ENCODE data around the gene SNTG2.

SNTG2 gene

DNA sequence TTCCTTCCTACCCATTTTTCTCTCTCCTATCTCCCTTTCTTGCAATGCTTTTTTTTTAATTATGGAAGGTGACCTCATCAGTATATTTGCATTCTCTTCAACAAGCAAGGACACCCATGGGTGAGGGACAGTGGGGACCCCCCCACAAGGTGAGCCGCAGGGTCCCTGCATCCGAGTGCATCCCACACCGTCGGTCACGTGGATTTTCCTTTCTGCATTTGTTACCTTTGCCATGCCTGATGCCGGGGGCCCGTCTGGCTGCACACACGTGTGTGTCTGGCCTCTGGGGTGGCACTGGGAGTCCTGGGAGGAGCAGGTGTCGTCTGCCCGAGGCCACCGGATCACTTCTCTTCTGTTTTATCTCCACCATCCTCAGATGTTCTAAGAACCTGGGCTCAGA is 30.1 kb upstream of the SNTG2 start:
- TF ChIP-seq, protein P1, sequence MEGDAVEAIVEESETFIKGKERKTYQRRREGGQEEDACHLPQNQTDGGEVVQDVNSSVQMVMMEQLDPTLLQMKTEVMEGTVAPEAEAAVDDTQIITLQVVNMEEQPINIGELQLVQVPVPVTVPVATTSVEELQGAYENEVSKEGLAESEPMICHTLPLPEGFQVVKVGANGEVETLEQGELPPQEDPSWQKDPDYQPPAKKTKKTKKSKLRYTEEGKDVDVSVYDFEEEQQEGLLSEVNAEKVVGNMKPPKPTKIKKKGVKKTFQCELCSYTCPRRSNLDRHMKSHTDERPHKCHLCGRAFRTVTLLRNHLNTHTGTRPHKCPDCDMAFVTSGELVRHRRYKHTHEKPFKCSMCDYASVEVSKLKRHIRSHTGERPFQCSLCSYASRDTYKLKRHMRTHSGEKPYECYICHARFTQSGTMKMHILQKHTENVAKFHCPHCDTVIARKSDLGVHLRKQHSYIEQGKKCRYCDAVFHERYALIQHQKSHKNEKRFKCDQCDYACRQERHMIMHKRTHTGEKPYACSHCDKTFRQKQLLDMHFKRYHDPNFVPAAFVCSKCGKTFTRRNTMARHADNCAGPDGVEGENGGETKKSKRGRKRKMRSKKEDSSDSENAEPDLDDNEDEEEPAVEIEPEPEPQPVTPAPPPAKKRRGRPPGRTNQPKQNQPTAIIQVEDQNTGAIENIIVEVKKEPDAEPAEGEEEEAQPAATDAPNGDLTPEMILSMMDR (IDR thresholded peaks at IDR 0.05; ENCODE audit: control insufficient read depth, extremely low read depth, insufficient read depth), result no peak

DNA sequence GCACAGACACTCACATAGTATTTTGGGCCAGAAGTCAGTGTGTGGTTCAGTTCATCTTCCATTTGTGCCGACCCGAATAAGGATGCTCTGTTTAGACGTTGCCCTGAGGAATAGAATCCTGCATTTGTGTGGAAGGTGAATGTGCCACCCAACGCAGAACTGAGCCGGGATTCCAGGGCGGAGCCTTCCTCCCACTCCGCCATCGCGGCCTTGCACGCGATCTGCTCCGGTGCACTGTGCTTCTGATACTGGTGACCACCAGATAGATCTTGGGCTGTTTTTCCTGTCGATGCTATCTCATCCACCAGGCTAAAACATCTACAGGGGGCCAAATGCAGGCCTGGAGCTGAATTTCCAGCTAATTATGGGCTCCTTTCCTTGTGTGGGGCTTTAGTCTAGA is 29.6 kb upstream of the SNTG2 start:
- TF ChIP-seq, protein P1 (IDR thresholded peaks at IDR 0.05; ENCODE audit: control insufficient read depth, extremely low read depth, insufficient read depth), result no peak
- no peak for DNase-seq (ENCODE audit: low read depth)
- no peak overlapping the region for H3K4me3 ChIP-seq (ENCODE audit: low read depth, low read length)

More for the DNA sequence above, 30.1 kb upstream of the SNTG2 start:
- no peak overlapping the region for H3K4me3 ChIP-seq (ENCODE audit: low read depth, low read length)
- DNase-seq (ENCODE audit: low read depth), result no peak

DNA sequence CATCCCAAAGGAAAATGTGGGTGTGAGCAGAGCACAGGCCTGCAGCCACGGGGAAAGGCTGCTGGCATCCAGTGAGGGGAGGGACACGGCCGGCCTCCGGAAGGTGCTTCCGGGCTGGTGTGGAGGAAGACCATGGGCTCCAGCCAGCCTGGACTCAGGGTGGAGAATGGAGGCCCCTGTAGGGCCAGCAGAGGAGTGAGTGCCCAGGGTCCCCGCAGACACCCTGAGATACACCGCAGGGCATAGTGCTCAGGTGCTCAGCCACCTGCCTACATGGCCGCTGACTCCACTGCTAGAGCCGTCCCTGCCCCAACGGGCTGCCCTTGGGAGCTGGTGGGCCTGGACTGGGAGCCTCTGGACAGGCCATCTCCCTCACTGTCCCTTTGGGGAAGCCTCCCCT is 28.5 kb upstream of the SNTG2 start:
- TF ChIP-seq, protein P1 (IDR thresholded peaks at IDR 0.05; ENCODE audit: control insufficient read depth, extremely low read depth, insufficient read depth), result no peak
- DNase-seq (ENCODE audit: low read depth), result no peak

DNA sequence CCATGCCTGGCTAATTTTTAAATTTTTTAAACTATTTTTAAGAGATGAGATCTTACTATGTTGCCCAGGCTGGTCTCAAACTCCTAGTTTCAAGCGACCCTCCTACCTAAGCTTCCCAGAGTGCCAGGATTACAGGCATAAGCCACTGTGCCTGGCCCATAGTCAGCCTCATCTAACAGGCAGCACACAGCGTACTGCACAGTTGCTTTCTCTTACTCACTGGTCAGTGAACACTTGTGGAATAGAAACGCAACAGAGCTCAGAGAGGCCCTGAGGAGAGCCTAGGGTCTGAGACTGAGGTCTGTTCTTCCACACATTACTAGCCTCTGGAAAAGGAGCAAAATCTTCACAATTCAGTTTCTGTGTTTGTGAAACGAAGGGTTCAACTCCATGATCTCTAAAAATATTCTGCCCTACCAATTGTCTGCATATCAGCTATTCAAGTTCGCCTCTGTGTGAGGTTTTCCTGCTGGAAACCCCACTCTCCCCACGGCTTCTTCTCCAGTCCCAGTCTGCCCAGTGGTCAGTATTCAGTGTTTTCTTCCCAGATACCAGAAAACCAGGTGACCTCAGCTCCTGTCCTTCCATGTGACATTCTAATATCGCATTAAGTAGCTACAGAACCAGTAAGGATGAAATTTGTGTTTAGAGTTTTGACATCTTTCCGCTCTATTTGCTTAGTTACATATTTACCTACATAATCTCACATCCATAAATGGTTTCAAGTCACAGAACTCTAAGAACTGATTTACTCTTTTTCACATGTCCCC is 26.6 kb upstream of the SNTG2 start:
- H3K4me3 ChIP-seq (ENCODE audit: low read depth, low read length), result no peak overlapping the region
- no peak for DNase-seq (ENCODE audit: low read depth)
- TF ChIP-seq, protein P1 (IDR thresholded peaks at IDR 0.05; ENCODE audit: control insufficient read depth, extremely low read depth, insufficient read depth), result no peak

More for the DNA sequence above, 28.5 kb upstream of the SNTG2 start:
- no peak overlapping the region for H3K4me3 ChIP-seq (ENCODE audit: low read depth, low read length)

DNA sequence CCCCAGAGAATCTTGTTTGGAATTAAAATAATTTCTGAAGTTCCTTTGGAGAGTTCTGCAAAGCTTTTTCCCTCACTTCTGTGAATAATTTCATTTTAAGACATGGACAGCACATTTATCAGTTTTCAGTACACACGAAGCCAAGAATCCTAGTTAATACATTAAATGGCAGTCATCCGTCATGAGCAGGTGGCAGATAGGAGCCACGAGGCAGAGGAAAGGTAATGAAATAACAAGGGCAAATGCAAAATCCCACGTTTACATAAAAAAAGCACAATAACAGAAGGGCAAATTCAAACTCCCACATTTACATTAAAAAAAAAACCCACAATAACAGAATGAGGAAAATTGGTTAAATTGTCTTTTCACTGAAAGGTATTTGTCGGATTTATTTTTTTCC is 25.9 kb upstream of the SNTG2 start:
- H3K4me3 ChIP-seq (ENCODE audit: low read depth, low read length), result no peak overlapping the region
- DNase-seq (ENCODE audit: low read depth), result no peak
- TF ChIP-seq, protein P1 (IDR thresholded peaks at IDR 0.05; ENCODE audit: control insufficient read depth, extremely low read depth, insufficient read depth), result no peak

DNA sequence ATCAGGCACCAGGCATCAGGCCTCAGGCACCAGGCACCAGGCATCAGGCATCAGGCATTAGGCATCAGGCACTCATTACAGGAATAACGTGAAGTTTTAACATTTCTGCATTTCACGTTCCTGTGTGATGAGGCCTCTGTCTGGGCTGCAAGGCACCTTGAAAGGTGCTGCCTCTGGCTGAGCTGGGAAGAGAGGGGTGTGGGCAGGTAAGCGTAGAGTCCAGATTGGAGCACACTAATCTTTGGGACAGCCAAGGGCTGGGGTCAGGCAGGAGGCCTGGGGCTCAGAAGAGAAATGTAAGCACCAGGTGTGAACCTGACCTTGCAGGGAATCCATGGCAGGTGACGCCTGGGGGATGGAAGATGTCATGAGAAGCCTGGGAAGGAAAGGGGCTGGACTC is 25.3 kb upstream of the SNTG2 start:
- TF ChIP-seq, protein P1 (IDR thresholded peaks at IDR 0.05; ENCODE audit: control insufficient read depth, extremely low read depth, insufficient read depth), result no peak
- no peak for DNase-seq (ENCODE audit: low read depth)
- H3K4me3 ChIP-seq (ENCODE audit: low read depth, low read length), result no peak overlapping the region

DNA sequence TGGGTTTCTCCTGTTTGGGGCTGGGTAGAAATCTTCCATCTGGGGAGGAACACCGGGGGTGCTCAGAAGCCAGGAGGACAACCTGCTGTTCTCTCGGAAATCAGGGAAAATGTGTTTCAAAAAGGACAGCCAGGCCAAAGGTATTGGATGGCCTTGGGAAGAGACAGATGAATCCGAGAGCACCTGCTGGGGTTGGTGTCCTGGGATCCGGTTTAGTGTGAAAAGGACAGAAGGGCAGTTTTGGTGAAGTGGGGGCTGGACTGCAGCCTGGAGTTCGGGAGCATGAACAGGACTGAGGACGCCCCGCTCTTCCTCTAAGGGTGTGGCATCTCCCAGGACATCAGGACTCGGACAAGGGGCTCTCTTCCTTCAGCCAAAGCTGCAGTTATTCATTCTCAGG is 24.9 kb upstream of the SNTG2 start:
- DNase-seq (ENCODE audit: low read depth), result no peak
- H3K4me3 ChIP-seq (ENCODE audit: low read depth, low read length), result no peak overlapping the region
- TF ChIP-seq, protein P1 (IDR thresholded peaks at IDR 0.05; ENCODE audit: control insufficient read depth, extremely low read depth, insufficient read depth), result no peak

Measured in LNCaP clone FGC (cell line).